K562 (cell line): Measurements from ENCODE around the gene IL36RN. TPM values are rescaled to one million over a fixed set of nuclear protein-coding genes. Genes with fewer than 3 reads are reported as not detected.

ENCODE experiments used
- ARID2 ChIP-seq: fragments of 450-650 bp; IDR thresholded peaks from 2 replicates; pipeline ENCODE4 v1.6.1; 2017; ENCODE audit warnings: antibody characterized with exemption, mild to moderate bottlenecking
- CEBPG ChIP-seq, 3 experiments: fragments of 200-800 bp in 1 of 3; sonication (Bioruptor generic) in 1 of 3; sonication (generic) in 1 of 3; formaldehyde crosslinking in 1 of 3; IDR thresholded peaks in 2 of 3; conservative IDR thresholded peaks in 1 of 3; 2 replicates each; pipeline versions ENCODE4 v1.6.1 to v1.8.0; 2016 to 2022; ENCODE audit warnings: missing compliant biosample characterization in 2 of 3, missing genetic modification characterization in 2 of 3, mild to moderate bottlenecking in 1 of 3, missing genetic modification reagents in 1 of 3
- EGR1 ChIP-seq: fragments of 450-650 bp; conservative IDR thresholded peaks from 2 replicates; pipeline ENCODE4 v1.6.1; 2017; ENCODE audit warnings: mild to moderate bottlenecking
- HINFP ChIP-seq: fragments of 450-650 bp; conservative IDR thresholded peaks from 2 replicates; pipeline ENCODE4 v1.6.1; 2016; ENCODE audit warnings: missing genetic modification characterization, low read depth, mild to moderate bottlenecking, control low read depth, missing compliant biosample characterization
- JUND ChIP-seq, 2 experiments: IDR thresholded peaks; 2 replicates in 1 of 2; 3 replicates in 1 of 2; pipeline ENCODE4 v1.6.1; 2011; ENCODE audit warnings: borderline replicate concordance in 2 of 2, low read depth in 2 of 2, low read length in 2 of 2, improper control_type of control experiment in 1 of 2, missing biosample characterization in 1 of 2, missing genetic modification characterization in 1 of 2, missing genetic modification reagents in 1 of 2
- MCM3 ChIP-seq: fragments of 450-650 bp; IDR thresholded peaks from 2 replicates; pipeline ENCODE4 v1.6.1; 2016
- MCM7 ChIP-seq, 2 experiments: fragments of 450-650 bp; IDR thresholded peaks; 2 replicates each; pipeline ENCODE4 v1.6.1; 2016 to 2018
- PHTF2 ChIP-seq: fragments of 250-450 bp; sonication (Bioruptor Pico); IDR thresholded peaks from 2 replicates; pipeline ENCODE4 v1.5.0; 2021; ENCODE audit warnings: mild to moderate bottlenecking
- POLR2H ChIP-seq: IDR thresholded peaks from 2 replicates; pipeline ENCODE4 v1.6.1; 2016; ENCODE audit warnings: missing genetic modification characterization, low read depth, mild to moderate bottlenecking, control low read depth, missing compliant biosample characterization, moderate library complexity
- PYGO2 ChIP-seq: fragments of 450-650 bp; IDR thresholded peaks from 2 replicates; pipeline ENCODE4 v1.6.1; 2016; ENCODE audit warnings: mild to moderate bottlenecking, missing genetic modification characterization, moderate library complexity, missing compliant biosample characterization
- RBM39 ChIP-seq: fragments of 200-400 bp; formaldehyde crosslinking; optimal IDR thresholded peaks from 2 replicates; pipeline ENCODE3; 2018; ENCODE audit warnings: low read depth, low read length
- RFX7 ChIP-seq: fragments of 250-450 bp; sonication (Bioruptor Pico); IDR thresholded peaks from 2 replicates; pipeline ENCODE4 v1.5.1; 2021; ENCODE audit warnings: mild to moderate bottlenecking
- SIN3A ChIP-seq, 2 experiments: fragments of 150-350 bp in 1 of 2; IDR thresholded peaks; 2 replicates each; pipeline ENCODE4 v1.6.1; 2011 to 2016; ENCODE audit warnings: borderline replicate concordance in 2 of 2, low read depth in 2 of 2, low read length in 2 of 2, mild to moderate bottlenecking in 2 of 2, moderate library complexity in 2 of 2; ENCODE audit not compliant: control insufficient read depth in 1 of 2
- SMAD4 ChIP-seq: fragments of 250-450 bp; sonication (Bioruptor Pico); conservative IDR thresholded peaks from 2 replicates; pipeline ENCODE4 v1.8.0; 2021; ENCODE audit warnings: inconsistent platforms, mild to moderate bottlenecking, moderate library complexity
- SMARCA4 ChIP-seq: fragments of 450-650 bp; IDR thresholded peaks from 2 replicates; pipeline ENCODE4 v1.6.1; 2016
- SPI1 ChIP-seq: IDR thresholded peaks from 2 replicates; pipeline ENCODE4 v1.6.1; 2011; ENCODE audit warnings: low read depth, low read length, control low read depth, borderline replicate concordance
- ZBTB8A ChIP-seq: fragments of 450-650 bp; IDR thresholded peaks from 2 replicates; pipeline ENCODE4 v1.6.1; 2018; ENCODE audit warnings: mild to moderate bottlenecking, moderate library complexity; ENCODE audit not compliant: partially characterized antibody
- ZNF133 ChIP-seq: fragments of 250-450 bp; sonication (Bioruptor Pico); IDR thresholded peaks from 2 replicates; pipeline ENCODE4 v1.4.0; 2020; ENCODE audit warnings: mild to moderate bottlenecking
- ZNF212 ChIP-seq: fragments of 450-650 bp; formaldehyde crosslinking; IDR thresholded peaks from 2 replicates; pipeline ENCODE4 v1.4.0; 2020; ENCODE audit warnings: mild to moderate bottlenecking
- ZNF24 ChIP-seq: fragments of 450-650 bp; IDR thresholded peaks from 2 replicates; pipeline ENCODE4 v1.6.1; 2016
- ZNF347 ChIP-seq: fragments of 450-650 bp; formaldehyde crosslinking; IDR thresholded peaks from 2 replicates; pipeline ENCODE4 v1.4.0; 2020; ENCODE audit warnings: low read depth, mild to moderate bottlenecking, moderate library complexity
- ZNF695 ChIP-seq: fragments of 450-650 bp; formaldehyde crosslinking; IDR thresholded peaks from 2 replicates; pipeline ENCODE4 v1.4.0; 2020; ENCODE audit warnings: mild to moderate bottlenecking, moderate library complexity
- polyA plus RNA-seq, 8 experiments: library from polyadenylated mRNA; depleted of rRNA in 4 of 8; stranded (reverse) in 5 of 8; unstranded in 3 of 8; fragments of >200 nt; fragmentation: Nextera tagmentation in 2 of 8; fragmentation: Illumina TruSeq in 1 of 8; extraction: Ambion mirVana in 2 of 8; extraction: Trizol in 1 of 8; gene quantifications; 2 replicates each; pipeline versions ENCODE4 v1.2.1 to v1.2.3, GENCODE V29; 2011 to 2014; ENCODE audit warnings: inconsistent platforms in 1 of 8, missing spikeins in 1 of 8
- total RNA-seq, 7 experiments: library from RNA; depleted of rRNA in 6 of 7; stranded (reverse); fragments of >200 nt in 6 of 7; fragmentation: Illumina TruSeq in 2 of 7; extraction: Trizol in 2 of 7; gene quantifications; 2 replicates each; pipeline versions ENCODE4 v1.2.1 to v1.2.3, GENCODE V29; 2011 to 2021; ENCODE audit warnings: low replicate concordance in 1 of 7
- TF ChIP-seq, protein P1 (sequence below), 2 experiments: IDR thresholded peaks; 2 replicates each; pipeline ENCODE4 v1.6.1; 2011; ENCODE audit warnings: borderline replicate concordance in 1 of 2, control low read depth in 1 of 2, low read depth in 1 of 2, low read length in 1 of 2, mild to moderate bottlenecking in 1 of 2, mixed read lengths in 1 of 2, moderate library complexity in 1 of 2; ENCODE audit not compliant: insufficient read depth in 1 of 2, insufficient read length in 1 of 2, poor library complexity in 1 of 2, severe bottlenecking in 1 of 2; ENCODE audit errors: extremely low read depth in 1 of 2
- TF ChIP-seq, protein P2 (sequence below): IDR thresholded peaks from 2 replicates; pipeline ENCODE4 v1.6.1; 2014; ENCODE audit warnings: antibody characterized with exemption

IL36RN gene
- total and polyA plus RNA-seq, 9 of the 15 experiments (the other 6 are each of a cell fraction or from before 2014, with no cell fraction given) = not detected

GRCh38 chr2:113012436-113013335, 46.3 kb upstream of the IL36RN start (continued):
- TF ChIP-seq ZNF347 = no peak
- TF ChIP-seq EGR1 = no peak
- no peak for TF ChIP-seq SPI1
- TF ChIP-seq PHTF2 (CRISPR knock-in tag) = no peak
- TF ChIP-seq MCM7 (IDR thresholded peaks at IDR 0.05) = no peak
- TF ChIP-seq, protein P1, sequence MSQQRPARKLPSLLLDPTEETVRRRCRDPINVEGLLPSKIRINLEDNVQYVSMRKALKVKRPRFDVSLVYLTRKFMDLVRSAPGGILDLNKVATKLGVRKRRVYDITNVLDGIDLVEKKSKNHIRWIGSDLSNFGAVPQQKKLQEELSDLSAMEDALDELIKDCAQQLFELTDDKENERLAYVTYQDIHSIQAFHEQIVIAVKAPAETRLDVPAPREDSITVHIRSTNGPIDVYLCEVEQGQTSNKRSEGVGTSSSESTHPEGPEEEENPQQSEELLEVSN (IDR thresholded peaks at IDR 0.05; ENCODE audit: borderline replicate concordance in 1 of 2, extremely low read depth in 1 of 2, insufficient read depth in 1 of 2, insufficient read length in 1 of 2, low read depth in 1 of 2, low read length in 1 of 2, poor library complexity in 1 of 2, severe bottlenecking in 1 of 2) = no peak
- TF ChIP-seq RBM39 = no peak
- no peak for TF ChIP-seq ZBTB8A
- TF ChIP-seq POLR2H (tag) = peak; percentile 95
- TF ChIP-seq ZNF695 (CRISPR knock-in tag) = no peak
- peak; percentile 97 for TF ChIP-seq SMAD4 (CRISPR knock-in tag)
- no peak for TF ChIP-seq MCM3
- TF ChIP-seq, protein P2, sequence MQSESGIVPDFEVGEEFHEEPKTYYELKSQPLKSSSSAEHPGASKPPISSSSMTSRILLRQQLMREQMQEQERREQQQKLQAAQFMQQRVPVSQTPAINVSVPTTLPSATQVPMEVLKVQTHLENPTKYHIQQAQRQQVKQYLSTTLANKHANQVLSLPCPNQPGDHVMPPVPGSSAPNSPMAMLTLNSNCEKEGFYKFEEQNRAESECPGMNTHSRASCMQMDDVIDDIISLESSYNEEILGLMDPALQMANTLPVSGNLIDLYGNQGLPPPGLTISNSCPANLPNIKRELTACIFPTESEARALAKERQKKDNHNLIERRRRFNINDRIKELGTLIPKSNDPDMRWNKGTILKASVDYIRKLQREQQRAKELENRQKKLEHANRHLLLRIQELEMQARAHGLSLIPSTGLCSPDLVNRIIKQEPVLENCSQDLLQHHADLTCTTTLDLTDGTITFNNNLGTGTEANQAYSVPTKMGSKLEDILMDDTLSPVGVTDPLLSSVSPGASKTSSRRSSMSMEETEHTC = peak; percentile 81
- no peak for TF ChIP-seq ZNF212 (CRISPR knock-in tag)
- peak; percentile 100 for TF ChIP-seq SMARCA4
- no peak for TF ChIP-seq ZNF133
- TF ChIP-seq HINFP = no peak
- no peak for TF ChIP-seq RFX7
- TF ChIP-seq ZNF24 = peak; percentile 57; the same call in 1 of the 2 replicates
- TF ChIP-seq SIN3A (IDR thresholded peaks at IDR 0.05; ENCODE audit: borderline replicate concordance in 2 of 2, control insufficient read depth in 1 of 2, low read depth in 2 of 2, low read length in 2 of 2) = no peak
- no peak for TF ChIP-seq CEBPG (CRISPR knock-in tag; IDR thresholded peaks at IDR 0.05)
- 0 out of 4 replicates have a peak, but pooled peaks of 1 of the 2 experiments have one; percentile 36 for TF ChIP-seq CEBPG (tag; conservative IDR thresholded peaks at IDR 0.05 in 1 of 2, IDR thresholded peaks at IDR 0.05 in 1 of 2)
- peak; percentile 98 for TF ChIP-seq JUND (IDR thresholded peaks at IDR 0.05; ENCODE audit: borderline replicate concordance, low read depth, low read length)
- peak; percentile 99; the same call in 2 of the 3 replicates for TF ChIP-seq JUND (tag; IDR thresholded peaks at IDR 0.05; ENCODE audit: borderline replicate concordance, low read depth, low read length)
- no peak for TF ChIP-seq PYGO2 (tag)
- no peak for TF ChIP-seq ARID2
